GM12878 (cell line): ENCODE data around the gene ZNF333. TPM values are rescaled to one million over a fixed set of nuclear protein-coding genes. Genes with fewer than 3 reads are reported as not detected.
"Not testable (repeated sequence)": the region's sequence is repeated elsewhere in the genome, so short reads cannot be mapped to it uniquely, and the experiment has no call there.

Experiments
- ATAC-seq: fragments of 200-7000 bp; cut with Tn5 transposase; 3 replicates; pipeline ENCODE4 v1.9.1; 2020; ENCODE audit warnings: mild to moderate bottlenecking, moderate library complexity
- BruUV-seq: library from RNA; stranded (reverse); fragments of 400-500 nt; replicated peaks from 2 replicates; lab custom pipeline; 2021; lab: Mats Ljungman, UMichigan
- CTCF ChIA-PET: fragments of 300-600 bp; sonication (Branson Sonifier 250); formaldehyde crosslinking; extraction: SDS; loops from one replicate; lab custom pipeline; 2021; ENCODE audit warnings: inconsistent platforms; lab: Yijun Ruan, JAX
- POLR2A ChIA-PET: fragments of 350-600 bp; formaldehyde crosslinking; extraction: SDS; loops from one replicate; lab custom pipeline; 2021; ENCODE audit warnings: inconsistent platforms; lab: Charles Lee
- RAD21 ChIA-PET: fragments of 300-600 bp; sonication (Branson Sonifier 250); formaldehyde crosslinking; loops from one replicate; lab custom pipeline; 2023; ENCODE audit warnings: antibody characterized with exemption; ENCODE audit not compliant: unreplicated experiment; lab: Charles Lee
- SMC1A ChIA-PET: fragments of 300-600 bp; sonication (Branson Sonifier 250); formaldehyde crosslinking; loops from one replicate; lab custom pipeline; 2023; ENCODE audit not compliant: unreplicated experiment, uncharacterized antibody; lab: Charles Lee
- DNase-seq: peaks from one replicate; pipeline ENCODE4 v3.0.0-alpha.2; 2011; ENCODE audit warnings: low read depth, low spot score
- FAIRE-seq: peaks from 3 replicates; lab custom pipeline; 2011; peaks lifted over from hg19 to GRCh38; lab: Jason Lieb, UNC
- H2AFZ ChIP-seq: 2 replicates; pipeline ENCODE4 v1.6.0; 2011; ENCODE audit warnings: low read depth, low read length, control low read depth; ENCODE audit not compliant: control insufficient read depth
- H3K27ac ChIP-seq: 2 replicates; pipeline ENCODE4 v1.5.1; 2011; ENCODE audit warnings: control low read depth; ENCODE audit not compliant: control insufficient read depth, insufficient read depth
- H3K27me3 ChIP-seq, 2 experiments: replicated peaks in 1 of 2; 2 replicates each; pipeline versions ENCODE4 v1.6.0 to v1.6.1; 2011; ENCODE audit warnings: low read length in 1 of 2; ENCODE audit not compliant: control insufficient read depth in 2 of 2, insufficient read depth in 2 of 2
- H3K36me3 ChIP-seq, 2 experiments: 2 replicates each; pipeline ENCODE4 v1.5.1; 2011; ENCODE audit warnings: low read length in 1 of 2; ENCODE audit not compliant: control insufficient read depth in 2 of 2, insufficient read depth in 2 of 2
- H3K4me1 ChIP-seq: 2 replicates; pipeline ENCODE4 v1.6.1; 2011; ENCODE audit warnings: mild to moderate bottlenecking, low read length, moderate library complexity, mixed read lengths; ENCODE audit not compliant: control insufficient read depth, insufficient read depth
- H3K4me2 ChIP-seq: 2 replicates; pipeline ENCODE4 v1.6.0; 2011; ENCODE audit warnings: control low read depth; ENCODE audit not compliant: control insufficient read depth, insufficient read depth
- H3K4me3 ChIP-seq: fragments of 200-600 bp; sonication (generic); 2 replicates; pipeline ENCODE4 v1.5.1; 2016
- H3K79me2 ChIP-seq: 2 replicates; pipeline ENCODE4 v1.6.0; 2011; ENCODE audit warnings: low read length; ENCODE audit not compliant: control insufficient read depth, insufficient read depth
- H3K9ac ChIP-seq: 2 replicates; pipeline ENCODE4 v1.8.0; 2011; ENCODE audit warnings: low read length, control low read depth, mixed read lengths; ENCODE audit not compliant: control insufficient read depth, insufficient read depth
- H3K9me3 ChIP-seq: replicated peaks from 3 replicates; pipeline ENCODE4 v1.5.1; 2011; ENCODE audit warnings: mild to moderate bottlenecking, low read length; ENCODE audit not compliant: control insufficient read depth, insufficient read depth
- H4K20me1 ChIP-seq: 2 replicates; pipeline ENCODE4 v1.6.0; 2011; ENCODE audit not compliant: control insufficient read depth, insufficient read depth
- ATF3 ChIP-seq: IDR thresholded peaks from 2 replicates; pipeline ENCODE4 v1.6.1; 2011; ENCODE audit warnings: low read depth, mild to moderate bottlenecking, low read length, moderate library complexity, borderline replicate concordance; ENCODE audit errors: extremely low read depth
- HDAC6 ChIP-seq: fragments of 200-600 bp; sonication (generic); IDR thresholded peaks from one replicate; pipeline ENCODE4 v1.8.0; 2017; ENCODE audit warnings: antibody characterized with exemption; ENCODE audit not compliant: unreplicated experiment
- JUNB ChIP-seq: IDR thresholded peaks from 2 replicates; pipeline ENCODE4 v1.6.1; 2016; ENCODE audit warnings: antibody characterized with exemption, mild to moderate bottlenecking
- NR2F1 ChIP-seq: fragments of 450-650 bp; conservative IDR thresholded peaks from 2 replicates; pipeline ENCODE4 v1.6.1; 2017; ENCODE audit warnings: mild to moderate bottlenecking
- ZNF592 ChIP-seq: fragments of 450-650 bp; IDR thresholded peaks from 2 replicates; pipeline ENCODE4 v1.6.1; 2017; ENCODE audit warnings: mild to moderate bottlenecking, moderate library complexity
- WGBS: methylation state at CpG from one replicate; pipeline ENCODE4 v1.1.6; 2016; ENCODE audit warnings: low lambda C conversion rate; ENCODE audit not compliant: insufficient replicate concordance, insufficient coverage; ENCODE audit errors: missing lambda C conversion rate; 5-methylcytosine and 5-hydroxymethylcytosine counted together
- in situ Hi-C: fragments of 300-500 bp; cut with MboI; formaldehyde crosslinking; loops from 9 replicates; pipeline ENCODE4 v1.14.3; 2018; ENCODE audit warnings: mixed read lengths
- intact Hi-C: fragments of 100-400 bp; cut with micrococcal nuclease; formaldehyde crosslinking; loops from one replicate; pipeline ENCODE4 v1.14.2; 2022; ENCODE audit not compliant: unreplicated experiment
- polyA plus RNA-seq, 11 experiments: library from polyadenylated mRNA; depleted of rRNA in 4 of 11; unstranded in 6 of 11; stranded (reverse) in 5 of 11; fragments of >200 nt; fragmentation: Nextera tagmentation in 4 of 11; fragmentation: Illumina TruSeq in 1 of 11; extraction: Ambion mirVana in 4 of 11; extraction: Trizol in 1 of 11; gene quantifications; 1 replicate in 1 of 11; 2 replicates in 10 of 11; pipeline versions ENCODE4 v1.2.1 to v1.2.3, GENCODE V29; 2011 to 2016; ENCODE audit warnings: inconsistent platforms in 2 of 11, missing spikeins in 2 of 11, low read depth in 1 of 11
- total RNA-seq, 4 experiments: library from RNA; depleted of rRNA in 3 of 4; stranded (reverse); fragments of >200 nt in 3 of 4; fragmentation: Illumina TruSeq in 1 of 4; extraction: Trizol in 1 of 4; gene quantifications; 2 replicates each; pipeline versions ENCODE4 v1.2.1 to v1.2.3, GENCODE V29; 2013 to 2021
- TF ChIP-seq, protein P1 (sequence below): fragments of 450-650 bp; IDR thresholded peaks from 2 replicates; pipeline ENCODE4 v1.6.1; 2017; ENCODE audit warnings: mild to moderate bottlenecking
- TF ChIP-seq, protein P2 (sequence below): IDR thresholded peaks from 2 replicates; pipeline ENCODE4 v1.6.1; 2011; ENCODE audit warnings: mild to moderate bottlenecking, low read depth, low read length, moderate library complexity; ENCODE audit not compliant: insufficient replicate concordance
- TF ChIP-seq, protein P3 (sequence below): fragments of 450-650 bp; IDR thresholded peaks from 2 replicates; pipeline ENCODE4 v1.6.1; 2014; ENCODE audit warnings: mild to moderate bottlenecking

The ZNF333 gene
- total and polyA plus RNA-seq, 10 of the 15 experiments (the other 5 are each of a cell fraction or from before 2014, with no cell fraction given): 2.3 to 14.1 (median 5.7) TPM

DNA sequence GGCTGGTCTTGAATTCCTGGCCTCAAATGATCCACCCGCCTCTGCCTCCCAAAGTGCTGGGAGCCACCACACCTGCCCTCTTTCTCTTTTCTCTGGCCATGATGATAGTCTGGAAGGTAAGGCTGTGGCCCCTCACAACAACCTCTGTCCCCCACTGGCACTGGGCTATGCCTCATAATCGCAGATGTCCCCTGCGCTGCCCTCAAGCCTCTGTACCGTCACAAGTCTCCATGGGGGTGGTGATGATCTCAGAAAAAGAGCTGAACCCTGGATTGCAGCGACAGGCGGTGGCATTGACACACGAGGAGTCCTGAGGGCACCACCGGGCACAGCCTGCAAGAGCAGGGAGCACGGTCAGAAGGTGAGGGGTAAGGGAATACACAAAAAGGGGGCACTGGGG is 83.9 kb downstream of the ZNF333 start:
- SMC1A ChIA-PET, H3K4me2 ChIP-seq, H3K27me3 ChIP-seq, H3K79me2 ChIP-seq, H3K4me3 ChIP-seq, H3K4me1 ChIP-seq, BruUV-seq, POLR2A ChIA-PET, RAD21 ChIA-PET, H3K9me3 ChIP-seq, intact Hi-C loops, ATAC-seq, FAIRE-seq, H2AFZ ChIP-seq, H3K36me3 ChIP-seq, H3K27ac ChIP-seq, in situ Hi-C loops, H4K20me1 ChIP-seq, CTCF ChIA-PET, H3K9ac ChIP-seq, DNase-seq: not testable (repeated sequence)
- 83% methylated on average over 8 of the region's 9 CpGs for WGBS

- no TSS peak for BruUV-seq
- Histone ChIP-seq H2AFZ (no peak overlapping the region), H3K4me2 (no peak overlapping the region), H3K36me3 (no peaks in the 10 kb centered on the region), H3K27me3 (no peaks in the 10 kb centered on the region), H3K9ac (no peak overlapping the region), H3K4me3 (no peak overlapping the region), H3K4me1 (peaks cover 4% of the 10 kb centered on the region), H3K79me2 (no peaks in the 10 kb centered on the region), H3K9me3 (no peaks in the 10 kb centered on the region), H3K27ac (no peak overlapping the region), H4K20me1 (no peaks in the 10 kb centered on the region)
- in situ Hi-C loops: no loop called here
- CTCF ChIA-PET: no interaction called here
- intact Hi-C loops: no loop called here
- no peak for DNase-seq
- SMC1A ChIA-PET: no interaction called here
- RAD21 ChIA-PET: no interaction called here
- no peak for FAIRE-seq
- WGBS: 54% methylated on average over 10 of the region's 10 CpGs
- POLR2A ChIA-PET: no interaction called here
- ATAC-seq: no peak
- TF ChIP-seq, protein P1, sequence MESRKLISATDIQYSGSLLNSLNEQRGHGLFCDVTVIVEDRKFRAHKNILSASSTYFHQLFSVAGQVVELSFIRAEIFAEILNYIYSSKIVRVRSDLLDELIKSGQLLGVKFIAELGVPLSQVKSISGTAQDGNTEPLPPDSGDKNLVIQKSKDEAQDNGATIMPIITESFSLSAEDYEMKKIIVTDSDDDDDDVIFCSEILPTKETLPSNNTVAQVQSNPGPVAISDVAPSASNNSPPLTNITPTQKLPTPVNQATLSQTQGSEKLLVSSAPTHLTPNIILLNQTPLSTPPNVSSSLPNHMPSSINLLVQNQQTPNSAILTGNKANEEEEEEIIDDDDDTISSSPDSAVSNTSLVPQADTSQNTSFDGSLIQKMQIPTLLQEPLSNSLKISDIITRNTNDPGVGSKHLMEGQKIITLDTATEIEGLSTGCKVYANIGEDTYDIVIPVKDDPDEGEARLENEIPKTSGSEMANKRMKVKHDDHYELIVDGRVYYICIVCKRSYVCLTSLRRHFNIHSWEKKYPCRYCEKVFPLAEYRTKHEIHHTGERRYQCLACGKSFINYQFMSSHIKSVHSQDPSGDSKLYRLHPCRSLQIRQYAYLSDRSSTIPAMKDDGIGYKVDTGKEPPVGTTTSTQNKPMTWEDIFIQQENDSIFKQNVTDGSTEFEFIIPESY: no peak
- TF ChIP-seq NR2F1 (no peak), ATF3 (no peak), HDAC6 (no peak), ZNF592 (no peak), JUNB (no peak)
- TF ChIP-seq, protein P2, sequence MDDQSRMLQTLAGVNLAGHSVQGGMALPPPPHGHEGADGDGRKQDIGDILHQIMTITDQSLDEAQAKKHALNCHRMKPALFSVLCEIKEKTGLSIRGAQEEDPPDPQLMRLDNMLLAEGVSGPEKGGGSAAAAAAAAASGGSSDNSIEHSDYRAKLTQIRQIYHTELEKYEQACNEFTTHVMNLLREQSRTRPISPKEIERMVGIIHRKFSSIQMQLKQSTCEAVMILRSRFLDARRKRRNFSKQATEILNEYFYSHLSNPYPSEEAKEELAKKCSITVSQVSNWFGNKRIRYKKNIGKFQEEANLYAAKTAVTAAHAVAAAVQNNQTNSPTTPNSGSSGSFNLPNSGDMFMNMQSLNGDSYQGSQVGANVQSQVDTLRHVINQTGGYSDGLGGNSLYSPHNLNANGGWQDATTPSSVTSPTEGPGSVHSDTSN: no peak
- TF ChIP-seq, protein P3, sequence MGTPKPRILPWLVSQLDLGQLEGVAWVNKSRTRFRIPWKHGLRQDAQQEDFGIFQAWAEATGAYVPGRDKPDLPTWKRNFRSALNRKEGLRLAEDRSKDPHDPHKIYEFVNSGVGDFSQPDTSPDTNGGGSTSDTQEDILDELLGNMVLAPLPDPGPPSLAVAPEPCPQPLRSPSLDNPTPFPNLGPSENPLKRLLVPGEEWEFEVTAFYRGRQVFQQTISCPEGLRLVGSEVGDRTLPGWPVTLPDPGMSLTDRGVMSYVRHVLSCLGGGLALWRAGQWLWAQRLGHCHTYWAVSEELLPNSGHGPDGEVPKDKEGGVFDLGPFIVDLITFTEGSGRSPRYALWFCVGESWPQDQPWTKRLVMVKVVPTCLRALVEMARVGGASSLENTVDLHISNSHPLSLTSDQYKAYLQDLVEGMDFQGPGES: no peak
Measured at GRCh38 chr19:14774373-14774772, 84.5 kb downstream of the ZNF333 start.
